NB4 (cell line): ENCODE data around the gene SLC26A4.

Experiments
- DNase-seq: peaks from one replicate; pipeline ENCODE4 v3.0.0; 2010; ENCODE audit warnings: low read depth
- H3K4me3 ChIP-seq: one replicate; pipeline ENCODE4 v1.5.1; 2011; ENCODE audit warnings: mild to moderate bottlenecking, low read depth, low read length, moderate library complexity
- CTCF ChIP-seq: IDR thresholded peaks from one replicate; pipeline ENCODE4 v1.5.1; 2012; ENCODE audit warnings: low read depth, low read length
- MAX ChIP-seq: IDR thresholded peaks from 2 replicates; pipeline ENCODE4 v1.6.1; 2011; ENCODE audit warnings: low read depth, low read length
- MYC ChIP-seq: IDR thresholded peaks from 2 replicates; pipeline ENCODE4 v1.6.1; 2011; ENCODE audit warnings: low read depth, low read length
- POLR2A ChIP-seq: IDR thresholded peaks from 2 replicates; pipeline ENCODE4 v1.6.1; 2011; ENCODE audit warnings: mild to moderate bottlenecking; ENCODE audit not compliant: insufficient read length; ENCODE audit errors: extremely low read depth

SLC26A4 gene

GRCh38 chr7:107692501-107692900, 31.9 kb downstream of the SLC26A4 start:
- no peak overlapping the region for H3K4me3 ChIP-seq
- no peak for DNase-seq
- TF ChIP-seq MYC (no peak), POLR2A (no peak), CTCF (no peak), MAX (no peak)

GRCh38 chr7:107693396-107693795, 32.8 kb downstream of the SLC26A4 start:
- TF ChIP-seq POLR2A (no peak), CTCF (no peak), MAX (no peak), MYC (no peak)
- DNase-seq: no peak

GRCh38 chr7:107694386-107694785, 33.8 kb downstream of the SLC26A4 start:
- DNase-seq: no peak

More at GRCh38 chr7:107693396-107693795, 32.8 kb downstream of the SLC26A4 start:
- H3K4me3 ChIP-seq: no peak overlapping the region

GRCh38 chr7:107696330-107696946, 35.8 kb downstream of the SLC26A4 start:
- H3K4me3 ChIP-seq: no peak overlapping the region
- TF ChIP-seq MAX: no peak
- no peak for DNase-seq

More at GRCh38 chr7:107694386-107694785, 33.8 kb downstream of the SLC26A4 start:
- TF ChIP-seq CTCF (no peak), MYC (no peak)
- no peak overlapping the region for H3K4me3 ChIP-seq

GRCh38 chr7:107697321-107698049, 36.9 kb downstream of the SLC26A4 start:
- no peak overlapping the region for H3K4me3 ChIP-seq
- TF ChIP-seq MAX (no peak), CTCF (no peak), POLR2A (no peak), MYC (no peak)
- no peak for DNase-seq

GRCh38 chr7:107700570-107700969, 39.9 kb downstream of the SLC26A4 start:
- TF ChIP-seq CTCF (no peak), POLR2A (no peak)
- DNase-seq: no peak

More at GRCh38 chr7:107700570-107700969, 39.9 kb downstream of the SLC26A4 start:
- no peak overlapping the region for H3K4me3 ChIP-seq
